WI38 (cell line): ENCODE measurements around the gene PRKCZ.

Source experiments
- H3K4me3 ChIP-seq: 2 replicates; pipeline ENCODE4 v1.5.1; 2011; ENCODE audit warnings: low read depth, mild to moderate bottlenecking, control low read depth, low read length
- TF ChIP-seq, protein P1 (sequence below): IDR thresholded peaks from 2 replicates; pipeline ENCODE4 v1.5.1; 2012; ENCODE audit warnings: low read depth, mild to moderate bottlenecking, control low read depth, low read length

Gene PRKCZ

DNA sequence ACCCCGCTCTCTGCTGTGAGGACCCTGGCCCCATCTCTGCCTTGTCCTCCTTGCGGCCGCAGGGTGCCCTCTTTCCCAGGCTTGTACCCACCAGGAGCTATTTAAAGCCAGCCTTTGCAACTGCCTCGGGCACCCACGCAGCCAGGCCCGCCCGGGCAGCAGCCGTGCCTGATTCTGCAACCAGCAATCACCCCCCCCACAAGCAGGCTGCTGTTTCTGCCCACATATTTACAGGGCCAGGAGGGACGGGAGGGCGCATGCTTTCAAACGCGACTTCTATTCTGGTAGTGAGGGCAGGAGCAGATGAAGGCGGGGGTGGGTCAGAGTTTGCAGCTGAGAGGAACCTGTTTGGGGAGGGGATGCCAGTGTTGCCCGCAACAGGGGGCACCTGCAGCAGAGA, 17.5 kb upstream of the PRKCZ start:
- TF ChIP-seq, protein P1, sequence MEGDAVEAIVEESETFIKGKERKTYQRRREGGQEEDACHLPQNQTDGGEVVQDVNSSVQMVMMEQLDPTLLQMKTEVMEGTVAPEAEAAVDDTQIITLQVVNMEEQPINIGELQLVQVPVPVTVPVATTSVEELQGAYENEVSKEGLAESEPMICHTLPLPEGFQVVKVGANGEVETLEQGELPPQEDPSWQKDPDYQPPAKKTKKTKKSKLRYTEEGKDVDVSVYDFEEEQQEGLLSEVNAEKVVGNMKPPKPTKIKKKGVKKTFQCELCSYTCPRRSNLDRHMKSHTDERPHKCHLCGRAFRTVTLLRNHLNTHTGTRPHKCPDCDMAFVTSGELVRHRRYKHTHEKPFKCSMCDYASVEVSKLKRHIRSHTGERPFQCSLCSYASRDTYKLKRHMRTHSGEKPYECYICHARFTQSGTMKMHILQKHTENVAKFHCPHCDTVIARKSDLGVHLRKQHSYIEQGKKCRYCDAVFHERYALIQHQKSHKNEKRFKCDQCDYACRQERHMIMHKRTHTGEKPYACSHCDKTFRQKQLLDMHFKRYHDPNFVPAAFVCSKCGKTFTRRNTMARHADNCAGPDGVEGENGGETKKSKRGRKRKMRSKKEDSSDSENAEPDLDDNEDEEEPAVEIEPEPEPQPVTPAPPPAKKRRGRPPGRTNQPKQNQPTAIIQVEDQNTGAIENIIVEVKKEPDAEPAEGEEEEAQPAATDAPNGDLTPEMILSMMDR: no peak
- no peak overlapping the region for H3K4me3 ChIP-seq

DNA sequence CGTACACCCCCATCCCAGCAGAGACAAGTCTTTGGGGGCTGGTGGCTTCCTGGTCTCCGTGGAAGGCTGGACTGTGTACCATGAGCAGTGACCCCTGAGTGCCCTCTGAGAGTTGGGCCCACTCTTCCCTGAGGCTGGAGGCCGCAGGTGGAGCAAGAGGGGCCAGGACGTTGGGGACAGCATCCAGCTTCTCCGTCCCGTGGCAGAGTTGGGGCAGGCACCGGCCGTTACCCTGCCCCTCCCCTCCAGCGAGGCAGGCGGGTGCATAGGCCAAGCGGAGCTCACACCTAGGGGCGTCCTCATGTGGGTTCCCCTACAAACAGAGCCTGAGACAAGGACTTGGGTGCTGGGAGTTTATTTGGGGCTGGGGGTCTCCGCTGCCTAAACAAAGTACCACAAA, 17.0 kb upstream of the PRKCZ start:
- H3K4me3 ChIP-seq: no peak overlapping the region
- TF ChIP-seq, protein P1: no peak

DNA sequence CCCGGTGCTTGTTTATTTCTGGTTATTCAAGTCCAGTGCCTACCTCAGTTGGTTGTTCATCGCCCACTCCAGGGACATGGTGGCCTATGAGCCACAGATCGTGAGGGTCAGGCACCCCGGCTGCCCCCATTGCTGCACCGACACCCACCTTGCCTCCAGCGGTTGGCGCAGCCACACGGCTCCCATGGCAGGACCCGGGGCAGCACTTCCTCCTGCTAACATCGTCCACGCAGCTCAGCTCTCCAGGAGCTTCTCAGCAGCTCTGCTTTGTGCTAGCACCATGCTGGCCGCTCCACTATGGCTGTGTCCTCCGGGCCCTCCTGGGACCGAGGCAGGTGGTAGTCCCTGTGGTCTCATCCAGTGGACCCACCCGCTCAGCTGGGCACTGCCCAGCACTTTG, 13.9 kb upstream of the PRKCZ start:
- no peak overlapping the region for H3K4me3 ChIP-seq
- TF ChIP-seq, protein P1: no peak

DNA sequence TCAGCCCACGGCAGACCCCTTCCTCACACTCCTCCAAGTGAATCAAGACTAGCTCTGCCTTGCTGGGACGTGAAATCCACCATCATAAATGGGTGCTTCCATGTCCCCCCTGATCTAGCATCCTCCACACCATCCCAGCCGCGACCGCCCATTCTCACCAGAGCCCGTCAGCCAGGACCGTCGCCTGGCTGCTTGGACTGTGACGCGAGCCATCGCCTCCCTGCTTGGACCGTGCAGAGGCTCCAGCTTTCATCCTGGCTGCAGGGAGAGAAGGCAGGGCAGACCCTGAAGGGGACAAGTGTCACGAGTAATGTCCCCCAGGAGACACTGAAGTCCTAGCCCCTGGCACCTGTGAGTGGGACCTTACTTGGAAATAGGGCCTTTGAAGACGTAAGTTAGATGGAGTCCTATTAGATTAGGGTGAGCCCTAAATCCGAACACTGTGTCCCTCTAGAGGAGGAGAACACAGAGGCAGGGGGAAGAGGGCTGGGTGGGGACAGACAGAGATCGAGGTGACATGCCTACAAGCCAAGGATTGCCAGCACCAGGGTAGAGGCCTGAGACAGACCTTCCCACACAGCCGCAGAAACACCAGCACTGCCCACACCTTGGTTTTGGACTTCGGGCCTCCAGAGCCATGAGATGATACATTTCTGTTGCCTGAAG, 12.8 kb upstream of the PRKCZ start:
- H3K4me3 ChIP-seq: no peak overlapping the region
- TF ChIP-seq, protein P1: no peak

DNA sequence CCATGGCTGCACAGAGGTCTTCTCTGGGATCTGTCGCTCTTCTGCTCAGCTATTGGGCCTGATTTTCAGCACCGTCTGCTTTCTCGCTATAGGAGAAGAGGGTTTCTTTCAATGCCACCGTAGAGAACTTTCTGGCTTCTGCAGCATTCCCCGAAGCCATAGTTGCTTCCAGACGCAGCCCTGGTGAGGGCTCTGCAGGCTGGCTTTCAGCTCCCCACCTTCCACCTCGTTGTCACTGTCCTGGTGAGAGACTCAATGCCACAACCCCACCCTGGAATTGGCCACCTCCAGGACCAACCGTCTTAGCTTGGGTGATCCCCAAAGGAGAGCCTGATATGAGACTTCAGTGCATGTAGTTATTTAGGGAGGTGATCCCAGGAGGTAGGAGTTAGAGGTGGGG, 12.0 kb upstream of the PRKCZ start:
- TF ChIP-seq, protein P1: no peak
- H3K4me3 ChIP-seq: no peak overlapping the region

DNA sequence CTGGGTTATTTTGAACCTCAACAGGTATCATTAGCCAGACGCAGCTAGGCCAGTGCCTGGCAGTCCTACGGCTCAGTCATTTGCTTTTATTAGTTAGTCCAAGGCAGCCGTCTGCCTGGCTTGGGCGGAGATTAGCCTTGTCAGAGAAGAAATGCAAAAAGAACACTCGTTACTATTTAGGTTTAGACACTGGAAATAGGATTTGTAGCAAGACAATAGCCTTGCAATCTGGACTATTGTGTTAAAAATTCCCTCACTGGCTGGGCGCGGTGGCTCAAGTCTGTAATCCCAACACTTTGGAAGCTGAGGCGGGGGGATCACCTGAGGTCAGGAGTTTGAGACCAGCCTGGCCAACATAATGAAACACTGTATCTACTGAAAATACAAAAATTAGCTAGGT, 11.0 kb upstream of the PRKCZ start:
- H3K4me3 ChIP-seq: no peak overlapping the region
- TF ChIP-seq, protein P1: no peak

DNA sequence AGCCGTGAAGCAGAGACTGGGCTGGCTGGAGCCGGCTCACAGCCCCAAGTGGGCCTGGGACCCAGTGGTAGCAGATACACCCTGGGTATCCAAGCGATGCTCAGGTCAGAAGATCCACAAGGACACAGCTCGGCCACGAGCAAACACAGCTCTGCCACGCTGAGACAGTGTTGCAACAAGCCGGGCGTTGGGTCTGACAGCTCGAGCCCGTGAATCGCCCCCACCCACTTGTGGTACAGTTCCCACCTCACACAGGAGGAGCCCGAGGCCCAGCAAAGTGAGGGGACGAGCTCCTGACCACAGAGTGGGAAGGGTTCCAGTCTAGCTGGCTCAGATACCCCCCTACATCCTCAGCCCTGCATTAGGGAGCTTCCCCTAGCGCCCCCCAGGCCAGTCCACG, 8.9 kb upstream of the PRKCZ start:
- no peak overlapping the region for H3K4me3 ChIP-seq
- TF ChIP-seq, protein P1: no peak
